K562 (cell line): ENCODE measurements around the gene PLEKHM3. TPM values are rescaled to one million over a fixed set of nuclear protein-coding genes. Genes with fewer than 3 reads are reported as not detected.

Source experiments
- ATAC-seq: fragments of 200-7000 bp; cut with Tn5 transposase; 3 replicates; pipeline ENCODE4 v1.9.1; 2020; ENCODE audit warnings: moderate library complexity
- BruUV-seq: library from RNA; stranded (reverse); fragments of 400-500 nt; replicated peaks from 2 replicates; lab custom pipeline; 2021; lab: Mats Ljungman, UMichigan
- CTCF ChIA-PET: fragments of 300-600 bp; formaldehyde crosslinking; extraction: SDS; loops from one replicate; lab custom pipeline; 2021; ENCODE audit warnings: low intra/inter-chr PET ratio; lab: Yijun Ruan, JAX
- POLR2A ChIA-PET: fragments of 300-600, 350-650 bp; sonication (Branson Sonifier 250); formaldehyde crosslinking; extraction: SDS; loops from one replicate; lab custom pipeline; 2021; ENCODE audit warnings: antibody characterized with exemption, inconsistent platforms; lab: Yijun Ruan, JAX
- DNase-seq, 4 experiments: peaks; one replicate each; pipeline versions ENCODE4 v3.0.0 to v3.0.0-alpha.2; 2011 to 2018; ENCODE audit warnings: low spot score in 3 of 4, mixed read lengths in 3 of 4; ENCODE audit errors: extremely low read depth in 1 of 4
- FAIRE-seq: peaks from 2 replicates; lab custom pipeline; 2011; peaks lifted over from hg19 to GRCh38; lab: Jason Lieb, UNC
- H2AFZ ChIP-seq: 2 replicates; pipeline ENCODE4 v1.6.0; 2011; ENCODE audit warnings: low read depth, low read length, control low read depth, inconsistent platforms
- H3K27ac ChIP-seq: fragments of 200-600 bp; 3 replicates; pipeline ENCODE4 v1.8.0; 2011; ENCODE audit warnings: low read depth, mild to moderate bottlenecking, control low read depth, inconsistent platforms, low read length, moderate library complexity, mixed read lengths; ENCODE audit errors: extremely low read depth
- H3K27me3 ChIP-seq, 2 experiments: fragments of 300-600 bp in 1 of 2; 2 replicates in 1 of 2; 3 replicates in 1 of 2; pipeline versions ENCODE4 v1.6.0 to v1.8.0; 2011; ENCODE audit warnings: inconsistent platforms in 2 of 2, low read length in 2 of 2, mild to moderate bottlenecking in 1 of 2, mixed read lengths in 1 of 2, moderate library complexity in 1 of 2; ENCODE audit not compliant: control insufficient read depth in 2 of 2, insufficient read depth in 2 of 2
- H3K36me3 ChIP-seq: fragments of 300-600 bp; 3 replicates; pipeline ENCODE4 v1.8.0; 2011; ENCODE audit warnings: mild to moderate bottlenecking, low read length, inconsistent platforms; ENCODE audit not compliant: control insufficient read depth, insufficient read depth
- H3K4me1 ChIP-seq, 2 experiments: fragments of 200-600 bp in 1 of 2; replicated peaks in 1 of 2; 2 replicates in 1 of 2; 3 replicates in 1 of 2; pipeline versions ENCODE4 v1.5.1 to v1.8.0; 2011; ENCODE audit warnings: inconsistent platforms in 2 of 2, low read length in 2 of 2, mild to moderate bottlenecking in 1 of 2, mixed read lengths in 1 of 2, moderate library complexity in 1 of 2; ENCODE audit not compliant: control insufficient read depth in 2 of 2, insufficient read depth in 2 of 2
- H3K4me2 ChIP-seq: 2 replicates; pipeline ENCODE4 v1.6.1; 2011; ENCODE audit warnings: low read length, control low read depth, inconsistent platforms, mixed read lengths; ENCODE audit not compliant: insufficient read depth
- H3K4me3 ChIP-seq: fragments of 200-600 bp; sonication (generic), shearing (Covaris generic); 2 replicates; pipeline ENCODE4 v1.5.1; 2016; ENCODE audit warnings: control low read depth, inconsistent platforms
- H3K79me2 ChIP-seq: fragments of 200-600 bp; 3 replicates; pipeline ENCODE4 v1.8.0; 2011; ENCODE audit warnings: low read length, inconsistent platforms; ENCODE audit not compliant: control insufficient read depth, insufficient read depth
- H3K9ac ChIP-seq, 2 experiments: 2 replicates each; pipeline versions ENCODE4 v1.6.0 to v1.6.1; 2011; ENCODE audit warnings: low read depth in 2 of 2, low read length in 2 of 2, control low read depth in 1 of 2, inconsistent platforms in 1 of 2, mild to moderate bottlenecking in 1 of 2, mixed read lengths in 1 of 2; ENCODE audit not compliant: insufficient read depth in 1 of 2
- H3K9me1 ChIP-seq: one replicate; pipeline ENCODE4 v1.6.0; 2011; ENCODE audit warnings: inconsistent platforms, mild to moderate bottlenecking, low read length, moderate library complexity; ENCODE audit not compliant: control insufficient read depth, insufficient read depth
- H3K9me3 ChIP-seq: replicated peaks from 2 replicates; pipeline ENCODE4 v1.5.1; 2011; ENCODE audit warnings: low read depth, low read length, inconsistent platforms; ENCODE audit not compliant: control insufficient read depth, insufficient read depth
- H4K20me1 ChIP-seq: replicated peaks from 2 replicates; pipeline ENCODE4 v1.6.1; 2011; ENCODE audit warnings: low read length, inconsistent platforms, mixed read lengths; ENCODE audit not compliant: control insufficient read depth, insufficient read depth
- DPF2 ChIP-seq: fragments of 450-650 bp; IDR thresholded peaks from 2 replicates; pipeline ENCODE4 v1.6.1; 2016
- FOXA1 ChIP-seq: fragments of 450-650 bp; IDR thresholded peaks from 2 replicates; pipeline ENCODE4 v1.6.1; 2016; ENCODE audit warnings: mild to moderate bottlenecking, borderline replicate concordance
- NUFIP1 ChIP-seq: fragments of 450-650 bp; IDR thresholded peaks from 2 replicates; pipeline ENCODE4 v1.6.1; 2018; ENCODE audit not compliant: partially characterized antibody
- PBX2 ChIP-seq, 2 experiments: IDR thresholded peaks in 1 of 2; conservative IDR thresholded peaks in 1 of 2; 2 replicates each; pipeline ENCODE4 v1.6.1; 2016; ENCODE audit warnings: low read depth in 2 of 2, mild to moderate bottlenecking in 1 of 2, missing compliant biosample characterization in 1 of 2, missing genetic modification characterization in 1 of 2, moderate library complexity in 1 of 2
- POLR2AphosphoS5 ChIP-seq: IDR thresholded peaks from 2 replicates; pipeline ENCODE4 v1.6.1; 2011; ENCODE audit warnings: mild to moderate bottlenecking, low read depth, low read length, moderate library complexity; ENCODE audit not compliant: control insufficient read depth, insufficient read depth
- SRSF3 ChIP-seq: fragments of 200-400 bp; formaldehyde crosslinking; IDR thresholded peaks from 2 replicates; pipeline ENCODE4 v1.6.1; 2016; ENCODE audit warnings: mild to moderate bottlenecking, low read length, moderate library complexity; ENCODE audit not compliant: insufficient read depth
- YBX1 ChIP-seq: fragments of 450-650 bp; IDR thresholded peaks from 2 replicates; pipeline ENCODE4 v1.7.1; 2016; ENCODE audit warnings: mild to moderate bottlenecking
- ZFP36 ChIP-seq: fragments of 150-350 bp; IDR thresholded peaks from 2 replicates; pipeline ENCODE4 v1.6.1; 2018; ENCODE audit warnings: low read length, low read depth; ENCODE audit not compliant: partially characterized antibody
- ZNF134 ChIP-seq: fragments of 250-450 bp; sonication (Bioruptor Pico); conservative IDR thresholded peaks from 2 replicates; pipeline ENCODE4 v1.4.0; 2020
- ZNF41 ChIP-seq: fragments of 250-450 bp; sonication (Bioruptor Pico); conservative IDR thresholded peaks from 2 replicates; pipeline ENCODE4 v1.4.0; 2020; ENCODE audit warnings: mild to moderate bottlenecking
- WGBS: fragments of 100-300 bp; shearing (Covaris generic); methylation state at CpG from one replicate; pipeline ENCODE4 v1.1.6; 2016; ENCODE audit warnings: low coverage, mixed read lengths; ENCODE audit not compliant: insufficient coverage; ENCODE audit errors: missing lambda C conversion rate; 5-methylcytosine and 5-hydroxymethylcytosine counted together
- in situ Hi-C: fragments of 300-500 bp; cut with MboI; formaldehyde crosslinking; loops from 4 replicates; pipeline ENCODE4 v1.15.0; 2018; ENCODE audit warnings: inconsistent platforms, mixed read lengths
- intact Hi-C: fragments of 100-400 bp; cut with micrococcal nuclease; formaldehyde crosslinking; loops from 2 replicates; pipeline ENCODE4 v1.14.2; 2022
- polyA plus RNA-seq, 8 experiments: library from polyadenylated mRNA; depleted of rRNA in 4 of 8; stranded (reverse) in 5 of 8; unstranded in 3 of 8; fragments of >200 nt; fragmentation: Nextera tagmentation in 2 of 8; fragmentation: Illumina TruSeq in 1 of 8; extraction: Ambion mirVana in 2 of 8; extraction: Trizol in 1 of 8; gene quantifications; 2 replicates each; pipeline versions ENCODE4 v1.2.1 to v1.2.3, GENCODE V29; 2011 to 2014; ENCODE audit warnings: inconsistent platforms in 1 of 8, missing spikeins in 1 of 8
- total RNA-seq, 7 experiments: library from RNA; depleted of rRNA in 6 of 7; stranded (reverse); fragments of >200 nt in 6 of 7; fragmentation: Illumina TruSeq in 2 of 7; extraction: Trizol in 2 of 7; gene quantifications; 2 replicates each; pipeline versions ENCODE4 v1.2.1 to v1.2.3, GENCODE V29; 2011 to 2021; ENCODE audit warnings: low replicate concordance in 1 of 7

PLEKHM3 gene
- total and polyA plus RNA-seq, 9 of the 15 experiments (the other 6 are each of a cell fraction or from before 2014, with no cell fraction given) = 0.24 to 1.6 (median 1.0) TPM

DNA sequence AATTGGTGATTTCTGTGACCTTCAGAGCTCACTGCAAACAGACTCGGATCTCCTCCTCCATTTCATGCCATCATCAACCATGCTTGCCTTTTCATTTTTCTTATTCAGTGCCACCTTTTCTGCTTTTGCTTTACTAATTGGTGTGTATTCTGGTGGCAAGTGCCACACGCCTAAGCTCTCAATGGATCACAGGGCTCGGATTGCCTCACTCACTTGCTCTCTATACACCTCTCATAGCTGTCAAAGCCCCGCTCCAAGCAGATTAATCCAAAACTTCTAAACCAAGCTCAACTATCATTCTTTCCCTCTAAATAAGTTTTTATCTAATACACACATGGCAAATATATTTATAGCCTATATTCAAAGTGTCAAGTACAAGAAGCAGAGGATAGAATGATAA lies 86.4 kb downstream of the PLEKHM3 start:
- ATAC-seq (no peak), DNase-seq (no peak), FAIRE-seq (no peak)
- intact Hi-C loops = no loop called here
- H3K36me3 ChIP-seq = no peaks in the 10 kb centered on the region
- ChIA-PET POLR2A (interaction anchor here (0.8 to 1.5 kb wide), 4 partner anchors 9 to 21 kb away, joined by 3 to 6 read pairs (median 3); no protein-coding TSS in a partner anchor), CTCF (no interaction called here)
- no peak overlapping the region for H3K4me2 ChIP-seq
- in situ Hi-C loops = no loop called here
- H3K9me3 ChIP-seq = no peaks in the 10 kb centered on the region
- no peaks in the 10 kb centered on the region for H3K9me1 ChIP-seq
- TF ChIP-seq ZNF134 (CRISPR knock-in tag) (no peak), NUFIP1 (no peak), DPF2 (no peak), FOXA1 (no peak), PBX2 (CRISPR knock-in tag; IDR thresholded peaks at IDR 0.05; ENCODE audit: low read depth) (no peak), PBX2 (tag; conservative IDR thresholded peaks at IDR 0.05; ENCODE audit: low read depth) (no peak), ZFP36 (no peak), POLR2AphosphoS5 (no peak), YBX1 (no peak), SRSF3 (no peak), ZNF41 (CRISPR knock-in tag) (no peak)
- no TSS peak for BruUV-seq
- WGBS = 22% methylated on average over 4 of the region's 4 CpGs
- H3K27me3 ChIP-seq = no peaks in the 10 kb centered on the region
- H4K20me1 ChIP-seq = no peaks in the 10 kb centered on the region
- no peaks in the 10 kb centered on the region for H3K4me1 ChIP-seq
- H3K79me2 ChIP-seq = no peaks in the 10 kb centered on the region
- H3K9ac ChIP-seq = no peak overlapping the region
- no peak overlapping the region for H3K27ac ChIP-seq
- no peak overlapping the region for H2AFZ ChIP-seq
- no peak overlapping the region for H3K4me3 ChIP-seq
